ENCODE results near the gene ADIPOR1. TPM values are rescaled to one million over a fixed set of nuclear protein-coding genes. Genes with fewer than 3 reads are reported as not detected.

ADIPOR1 gene
- total and polyA plus RNA-seq, 9 donors, result 39.7 to 119 (median 49.7) TPM

DNA sequence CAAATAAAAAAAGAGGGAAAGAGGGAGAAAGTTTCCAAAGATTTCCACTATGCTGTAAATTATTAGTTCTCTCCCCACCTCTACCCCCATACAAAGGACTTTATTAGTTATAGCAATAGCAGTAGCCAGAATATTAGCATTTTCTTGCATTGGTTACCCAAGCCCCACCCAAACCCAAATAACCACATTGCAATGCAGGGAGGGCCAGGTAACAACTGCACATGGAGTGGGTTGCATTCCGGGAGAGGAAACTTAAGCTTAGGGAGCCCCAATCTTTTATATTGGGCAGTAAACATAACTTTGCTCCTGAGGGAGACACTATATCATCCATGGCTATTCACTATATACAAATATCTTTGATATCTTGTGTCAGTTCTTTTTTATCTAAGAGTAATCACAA, 6.0 kb downstream of the ADIPOR1 start:
- TF ChIP-seq EP300 (IDR thresholded peaks at IDR 0.05) (no peak), POLR2A (IDR thresholded peaks at IDR 0.05) (no peak)
- TF ChIP-seq, protein P1, sequence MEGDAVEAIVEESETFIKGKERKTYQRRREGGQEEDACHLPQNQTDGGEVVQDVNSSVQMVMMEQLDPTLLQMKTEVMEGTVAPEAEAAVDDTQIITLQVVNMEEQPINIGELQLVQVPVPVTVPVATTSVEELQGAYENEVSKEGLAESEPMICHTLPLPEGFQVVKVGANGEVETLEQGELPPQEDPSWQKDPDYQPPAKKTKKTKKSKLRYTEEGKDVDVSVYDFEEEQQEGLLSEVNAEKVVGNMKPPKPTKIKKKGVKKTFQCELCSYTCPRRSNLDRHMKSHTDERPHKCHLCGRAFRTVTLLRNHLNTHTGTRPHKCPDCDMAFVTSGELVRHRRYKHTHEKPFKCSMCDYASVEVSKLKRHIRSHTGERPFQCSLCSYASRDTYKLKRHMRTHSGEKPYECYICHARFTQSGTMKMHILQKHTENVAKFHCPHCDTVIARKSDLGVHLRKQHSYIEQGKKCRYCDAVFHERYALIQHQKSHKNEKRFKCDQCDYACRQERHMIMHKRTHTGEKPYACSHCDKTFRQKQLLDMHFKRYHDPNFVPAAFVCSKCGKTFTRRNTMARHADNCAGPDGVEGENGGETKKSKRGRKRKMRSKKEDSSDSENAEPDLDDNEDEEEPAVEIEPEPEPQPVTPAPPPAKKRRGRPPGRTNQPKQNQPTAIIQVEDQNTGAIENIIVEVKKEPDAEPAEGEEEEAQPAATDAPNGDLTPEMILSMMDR (IDR thresholded peaks at IDR 0.05), result no peak
- intact Hi-C loops (cut with DNase I), result no loop called here
- DNase-seq, result no peak
- WGBS, 3 donors, result 90 to 97% (median 92%) methylated on average over 1 of the region's 1 CpG
- Histone ChIP-seq H3K9me3 (no peaks in the 10 kb centered on the region), H3K4me1 (ENCODE audit: insufficient read depth) (peaks cover 2% of the 10 kb centered on the region), H3K4me3 (no peak overlapping the region), H3K27ac (no peak overlapping the region), H3K27me3 (no peaks in the 10 kb centered on the region), H3K36me3 (no peaks in the 10 kb centered on the region)

DNA sequence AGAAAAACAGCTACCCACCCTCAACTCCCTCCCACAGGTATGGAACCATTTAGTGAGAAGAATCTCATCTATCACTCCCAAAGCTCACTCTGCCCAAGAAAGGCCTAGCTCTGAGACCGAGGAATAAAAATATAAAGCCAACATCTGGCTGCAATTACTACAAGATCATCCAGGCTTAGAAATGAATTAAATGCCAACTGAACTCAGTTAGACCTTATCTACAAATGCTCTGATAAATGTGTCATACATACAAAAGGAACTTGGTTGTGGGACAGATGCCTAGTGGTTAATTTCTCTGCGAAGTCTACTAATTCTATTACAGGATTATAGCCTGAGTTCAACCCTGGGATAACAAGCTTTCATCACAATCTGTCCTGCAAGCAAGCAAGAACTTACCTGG, 6.7 kb downstream of the ADIPOR1 start:
- intact Hi-C loops (cut with DNase I), result no loop called here
- 68 to 76% (median 75%) methylated on average over 2 of the region's 2 CpGs for WGBS, 3 donors
- Histone ChIP-seq H3K9me3 (no peaks in the 10 kb centered on the region), H3K4me1 (ENCODE audit: insufficient read depth) (no peaks in the 10 kb centered on the region), H3K4me3 (no peak overlapping the region), H3K36me3 (no peaks in the 10 kb centered on the region), H3K27me3 (no peaks in the 10 kb centered on the region), H3K27ac (no peak overlapping the region)
- no peak for DNase-seq
- no peak for TF ChIP-seq EP300 (IDR thresholded peaks at IDR 0.05)
- TF ChIP-seq, protein P1 (IDR thresholded peaks at IDR 0.05), result no peak
- no peak for TF ChIP-seq POLR2A (IDR thresholded peaks at IDR 0.05)

DNA sequence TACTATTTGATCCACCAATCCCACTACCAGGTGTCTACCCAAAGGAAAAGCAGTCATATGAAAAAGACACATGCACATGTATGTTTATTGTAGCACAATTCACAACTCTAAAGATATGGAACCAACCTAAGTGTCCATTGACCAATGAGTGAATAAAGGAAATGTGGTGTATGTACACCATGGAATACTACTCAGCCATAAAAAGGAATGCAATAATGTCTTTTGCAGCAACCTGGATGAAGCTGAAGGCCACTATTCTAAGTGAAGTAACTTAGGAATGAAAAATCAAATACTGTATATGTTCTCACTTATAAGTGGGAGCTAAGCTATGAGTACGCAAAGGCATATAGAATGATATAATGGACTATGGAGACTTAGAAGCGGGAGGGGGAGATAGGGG, 12.6 kb downstream of the ADIPOR1 start:
- intact Hi-C loops (cut with DNase I), result no loop called here
- H3K4me1 ChIP-seq (ENCODE audit: insufficient read depth), result no peaks in the 10 kb centered on the region
- DNase-seq, result no peak
- no peak overlapping the region for H3K4me3 ChIP-seq
- 99 to 100% (median 99%) methylated on average over 2 of the region's 2 CpGs for WGBS, 3 donors
- no peak for TF ChIP-seq POLR2A (IDR thresholded peaks at IDR 0.05)
- no peaks in the 10 kb centered on the region for H3K27me3 ChIP-seq
- H3K36me3 ChIP-seq, result no peaks in the 10 kb centered on the region
- no peaks in the 10 kb centered on the region for H3K9me3 ChIP-seq
- no peak overlapping the region for H3K27ac ChIP-seq

DNA sequence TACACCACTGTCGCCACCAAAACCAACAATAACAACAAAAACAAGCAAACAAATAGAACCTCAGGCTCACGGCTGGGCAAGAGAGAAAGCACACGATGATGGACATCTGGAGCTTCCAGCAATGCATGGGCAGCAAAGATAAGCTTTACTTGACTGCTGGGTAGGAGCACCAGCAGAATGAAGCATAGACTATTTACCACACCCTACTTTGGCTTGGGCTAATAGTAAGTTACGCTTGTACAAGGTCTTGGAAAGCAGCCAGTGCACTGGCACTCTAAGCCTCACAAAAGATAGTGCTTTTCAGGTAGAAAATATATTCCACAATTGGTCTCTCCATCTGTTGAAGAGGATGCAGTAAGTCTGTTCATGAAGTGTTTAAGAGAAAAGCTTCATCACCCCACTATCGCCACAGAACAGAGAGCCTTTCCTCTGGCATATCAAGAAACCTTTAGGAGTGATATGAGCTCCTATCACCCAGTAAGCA, 13.6 kb downstream of the ADIPOR1 start:
- 88% methylated on average over 5 of the region's 5 CpGs for WGBS, 3 donors
- DNase-seq, result no peak
- intact Hi-C loops (cut with DNase I), result no loop called here
- no peak overlapping the region for H3K4me3 ChIP-seq
- no peaks in the 10 kb centered on the region for H3K36me3 ChIP-seq
- TF ChIP-seq EP300 (IDR thresholded peaks at IDR 0.05) (no peak), POLR2A (IDR thresholded peaks at IDR 0.05) (no peak)
- TF ChIP-seq, protein P1 (IDR thresholded peaks at IDR 0.05), result no peak
- no peak overlapping the region for H3K27ac ChIP-seq
- no peaks in the 10 kb centered on the region for H3K9me3 ChIP-seq
- H3K27me3 ChIP-seq, result no peaks in the 10 kb centered on the region
- H3K4me1 ChIP-seq (ENCODE audit: insufficient read depth), result no peaks in the 10 kb centered on the region

DNA sequence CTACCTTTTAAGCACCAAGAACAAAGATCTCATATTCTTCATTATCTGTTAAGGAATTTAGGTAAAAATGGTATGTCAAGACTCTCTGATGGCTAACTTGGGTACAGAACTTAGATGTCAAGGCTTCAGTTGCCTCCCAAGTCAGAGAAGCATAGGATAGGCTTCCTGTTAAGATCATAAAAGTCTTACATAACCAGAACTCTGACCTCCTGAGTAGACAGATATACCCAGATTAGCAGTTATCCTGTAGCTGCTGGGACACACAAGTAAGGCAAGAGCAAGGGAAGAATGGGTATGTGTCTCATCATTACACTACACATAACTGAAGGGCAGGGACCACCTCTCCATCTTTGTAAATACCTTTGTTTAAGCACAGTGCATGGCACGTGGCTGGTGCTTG, 15.7 kb downstream of the ADIPOR1 start:
- 71 to 91% (median 87%) methylated on average over 1 of the region's 1 CpG for WGBS, 3 donors
- no peak overlapping the region for H3K27ac ChIP-seq
- DNase-seq, result no peak
- no peak overlapping the region for H3K4me3 ChIP-seq
- H3K36me3 ChIP-seq, result no peaks in the 10 kb centered on the region
- no peaks in the 10 kb centered on the region for H3K4me1 ChIP-seq (ENCODE audit: insufficient read depth)
- no peaks in the 10 kb centered on the region for H3K27me3 ChIP-seq
- intact Hi-C loops (cut with DNase I), result no loop called here
- no peaks in the 10 kb centered on the region for H3K9me3 ChIP-seq
- TF ChIP-seq EP300 (IDR thresholded peaks at IDR 0.05) (no peak), POLR2A (IDR thresholded peaks at IDR 0.05) (no peak)
- TF ChIP-seq, protein P1 (IDR thresholded peaks at IDR 0.05), result no peak

Data from ovary (tissue), 9 donors.